H1 (cell line): ENCODE results near the gene RIPK4. TPM values are rescaled to one million over a fixed set of nuclear protein-coding genes. Genes with fewer than 3 reads are reported as not detected.

Experiments
- CTCF ChIA-PET: fragments of 300-600 bp; sonication (Branson Sonifier 250); formaldehyde crosslinking; loops from one replicate; lab custom pipeline; 2021; ENCODE audit not compliant: partially characterized antibody; lab: Charles Lee
- POLR2A ChIA-PET: fragments of 300-600 bp; sonication (Branson Sonifier 250); formaldehyde crosslinking; loops from one replicate; lab custom pipeline; 2021; ENCODE audit warnings: inconsistent platforms; ENCODE audit not compliant: partially characterized antibody; lab: Charles Lee
- DNase-seq, 2 experiments: peaks; one replicate each; pipeline versions ENCODE4 v3.0.0 to v3.0.0-alpha.2; 2010 to 2022; ENCODE audit warnings: low spot score in 2 of 2, low read depth in 1 of 2, mixed read lengths in 1 of 2
- FAIRE-seq: peaks from 2 replicates; lab custom pipeline; 2011; peaks lifted over from hg19 to GRCh38; lab: Jason Lieb, UNC
- H2AFZ ChIP-seq: 2 replicates; pipeline ENCODE4 v1.8.1; 2012; ENCODE audit warnings: low read length, inconsistent platforms
- H2AK5ac ChIP-seq: 2 replicates; pipeline ENCODE4 v1.6.1; 2013; ENCODE audit warnings: low read depth, low read length
- H2BK120ac ChIP-seq: replicated peaks from 2 replicates; pipeline ENCODE3; 2013; ENCODE audit warnings: low read depth, low read length, inconsistent platforms
- H2BK12ac ChIP-seq: 2 replicates; pipeline ENCODE4 v1.6.1; 2013; ENCODE audit warnings: low read depth, low read length
- H2BK15ac ChIP-seq: 2 replicates; pipeline ENCODE4 v1.6.1; 2013; ENCODE audit warnings: low read length
- H2BK20ac ChIP-seq: 2 replicates; pipeline ENCODE4 v1.6.1; 2013; ENCODE audit warnings: low read length
- H2BK5ac ChIP-seq: 2 replicates; pipeline ENCODE4 v1.6.1; 2013; ENCODE audit warnings: low read depth, low read length
- H3K14ac ChIP-seq: 2 replicates; pipeline ENCODE4 v1.6.1; 2013; ENCODE audit warnings: inconsistent platforms; ENCODE audit not compliant: insufficient read length
- H3K18ac ChIP-seq: 2 replicates; pipeline ENCODE4 v1.6.1; 2013; ENCODE audit warnings: low read length; ENCODE audit errors: extremely low read depth
- H3K23ac ChIP-seq: 2 replicates; pipeline ENCODE4 v1.6.1; 2013; ENCODE audit warnings: inconsistent platforms; ENCODE audit not compliant: insufficient read length
- H3K23me2 ChIP-seq: 2 replicates; pipeline ENCODE4 v1.6.1; 2013; ENCODE audit warnings: low read depth, low read length
- H3K27ac ChIP-seq: 2 replicates; pipeline ENCODE4 v1.6.1; 2011; ENCODE audit warnings: low read depth, low read length, inconsistent platforms
- H3K27me3 ChIP-seq, 4 experiments: replicated peaks in 1 of 4; 1 replicate in 1 of 4; 2 replicates in 3 of 4; pipeline versions ENCODE4 v1.6.1 to v1.8.1; 2011 to 2013; ENCODE audit warnings: low read length in 3 of 4, mild to moderate bottlenecking in 3 of 4, inconsistent platforms in 2 of 4, mixed read lengths in 2 of 4, moderate library complexity in 1 of 4; ENCODE audit not compliant: control insufficient read depth in 3 of 4, insufficient read depth in 3 of 4; ENCODE audit errors: extremely low read depth in 1 of 4
- H3K36me3 ChIP-seq, 4 experiments: 2 replicates each; pipeline versions ENCODE4 v1.6.1 to v1.8.1; 2011 to 2013; ENCODE audit warnings: mild to moderate bottlenecking in 4 of 4, low read length in 3 of 4, moderate library complexity in 2 of 4, control low read depth in 1 of 4, inconsistent platforms in 1 of 4; ENCODE audit not compliant: insufficient read depth in 4 of 4, control insufficient read depth in 2 of 4
- H3K4ac ChIP-seq: replicated peaks from 2 replicates; pipeline ENCODE3; 2013; ENCODE audit warnings: low read length, low read depth, mixed read lengths, inconsistent platforms; ENCODE audit not compliant: insufficient read length
- H3K4me1 ChIP-seq, 4 experiments: replicated peaks in 1 of 4; 1 replicate in 1 of 4; 2 replicates in 3 of 4; pipeline versions ENCODE4 v1.6.1 to v1.8.1; 2011 to 2013; ENCODE audit warnings: low read length in 3 of 4, inconsistent platforms in 2 of 4, mixed read lengths in 1 of 4; ENCODE audit not compliant: insufficient read depth in 4 of 4, control insufficient read depth in 3 of 4
- H3K4me2 ChIP-seq, 2 experiments: 2 replicates each; pipeline versions ENCODE4 v1.6.1 to v1.8.1; 2011 to 2013; ENCODE audit warnings: low read depth in 2 of 2, low read length in 2 of 2, control low read depth in 1 of 2, inconsistent platforms in 1 of 2, mild to moderate bottlenecking in 1 of 2; ENCODE audit not compliant: insufficient read depth in 1 of 2
- H3K4me3 ChIP-seq, 4 experiments: fragments of 200-600, 300-600 bp in 1 of 4; sonication (generic), shearing (Covaris generic), sonication (Bioruptor Twin) in 1 of 4; 2 replicates each; pipeline versions ENCODE4 v1.5.1 to v1.8.1; 2011 to 2016; ENCODE audit warnings: low read length in 4 of 4, low read depth in 3 of 4, control low read depth in 2 of 4, inconsistent platforms in 2 of 4, mild to moderate bottlenecking in 2 of 4, mixed read lengths in 1 of 4, moderate library complexity in 1 of 4; ENCODE audit not compliant: insufficient read depth in 2 of 4; ENCODE audit errors: extremely low read depth in 1 of 4
- H3K56ac ChIP-seq: replicated peaks from 2 replicates; pipeline ENCODE3; 2013; ENCODE audit warnings: low read depth, mild to moderate bottlenecking, mixed read lengths, low read length, inconsistent platforms; ENCODE audit not compliant: insufficient read length
- H3K79me1 ChIP-seq: 2 replicates; pipeline ENCODE4 v1.6.1; 2013; ENCODE audit warnings: low read depth, low read length, control low read depth
- H3K79me2 ChIP-seq, 2 experiments: 2 replicates each; pipeline versions ENCODE4 v1.6.1 to v1.8.1; 2012 to 2013; ENCODE audit warnings: low read length in 2 of 2, mild to moderate bottlenecking in 2 of 2, inconsistent platforms in 1 of 2; ENCODE audit not compliant: insufficient read depth in 2 of 2, control insufficient read depth in 1 of 2
- H3K9ac ChIP-seq, 4 experiments: replicated peaks in 1 of 4; 1 replicate in 1 of 4; 2 replicates in 3 of 4; pipeline versions ENCODE4 v1.6.1 to v1.8.1; 2011 to 2013; ENCODE audit warnings: low read depth in 3 of 4, low read length in 3 of 4, control low read depth in 2 of 4, mild to moderate bottlenecking in 2 of 4, moderate library complexity in 2 of 4, inconsistent platforms in 1 of 4; ENCODE audit errors: extremely low read depth in 1 of 4
- H3K9me3 ChIP-seq, 2 experiments: 2 replicates each; pipeline versions ENCODE4 v1.6.1 to v1.8.1; 2012 to 2013; ENCODE audit warnings: mild to moderate bottlenecking in 2 of 2, moderate library complexity in 2 of 2, control low read depth in 1 of 2, inconsistent platforms in 1 of 2, low read depth in 1 of 2, low read length in 1 of 2, mixed read lengths in 1 of 2; ENCODE audit not compliant: insufficient read depth in 2 of 2
- H4K20me1 ChIP-seq, 2 experiments: replicated peaks in 1 of 2; 2 replicates each; pipeline versions ENCODE3 to v1.8.1; 2011 to 2013; ENCODE audit warnings: inconsistent platforms in 2 of 2, low read length in 2 of 2, mild to moderate bottlenecking in 1 of 2; ENCODE audit not compliant: insufficient read depth in 2 of 2, control insufficient read depth in 1 of 2
- H4K5ac ChIP-seq: 2 replicates; pipeline ENCODE4 v1.6.1; 2013; ENCODE audit warnings: low read length, low read depth, mixed read lengths, inconsistent platforms; ENCODE audit not compliant: insufficient read length
- H4K8ac ChIP-seq: 2 replicates; pipeline ENCODE4 v1.8.0; 2013; ENCODE audit warnings: mild to moderate bottlenecking, moderate library complexity, low read length, inconsistent platforms; ENCODE audit not compliant: insufficient read depth; ENCODE audit errors: extremely low read depth
- H4K91ac ChIP-seq: replicated peaks from 2 replicates; pipeline ENCODE3; 2013; ENCODE audit warnings: low read length, mixed read lengths, inconsistent platforms; ENCODE audit not compliant: insufficient read length
- BCL11A ChIP-seq, 2 experiments: IDR thresholded peaks; one replicate each; pipeline ENCODE4 v1.6.1; 2011; ENCODE audit warnings: low read depth in 2 of 2, low read length in 2 of 2, mild to moderate bottlenecking in 2 of 2
- CHD2 ChIP-seq: IDR thresholded peaks from 2 replicates; pipeline ENCODE4 v1.6.1; 2012; ENCODE audit warnings: low read length, improper control_type of control experiment
- CTBP2 ChIP-seq: IDR thresholded peaks from 2 replicates; pipeline ENCODE4 v1.7.0; 2011; ENCODE audit warnings: borderline replicate concordance, mild to moderate bottlenecking, moderate library complexity, mixed read lengths, low read length; ENCODE audit not compliant: insufficient read depth, insufficient read length
- HDAC6 ChIP-seq: IDR thresholded peaks from one replicate; pipeline ENCODE4 v1.7.1; 2012; ENCODE audit warnings: low read depth, mild to moderate bottlenecking, inconsistent platforms, low read length, moderate library complexity
- KDM1A ChIP-seq: fragments of 200-600, 300-600 bp; sonication (generic); IDR thresholded peaks from 2 replicates; pipeline ENCODE4 v1.7.1; 2016; ENCODE audit warnings: mild to moderate bottlenecking, low read length, borderline replicate concordance
- NRF1 ChIP-seq: IDR thresholded peaks from 2 replicates; pipeline ENCODE4 v1.6.1; 2011; ENCODE audit warnings: mild to moderate bottlenecking, low read depth, low read length, improper control_type of control experiment
- RAD21 ChIP-seq, 2 experiments: IDR thresholded peaks in 1 of 2; conservative IDR thresholded peaks in 1 of 2; 2 replicates each; pipeline ENCODE4 v1.6.1; 2011; ENCODE audit warnings: low read depth in 2 of 2, low read length in 2 of 2, improper control_type of control experiment in 1 of 2, inconsistent platforms in 1 of 2, mild to moderate bottlenecking in 1 of 2, moderate library complexity in 1 of 2
- RBBP5 ChIP-seq: IDR thresholded peaks from 2 replicates; pipeline ENCODE4 v1.7.1; 2012; ENCODE audit warnings: low read depth, mild to moderate bottlenecking, inconsistent platforms, low read length, moderate library complexity, borderline replicate concordance
- SAP30 ChIP-seq: fragments of 300-600 bp; sonication (generic); IDR thresholded peaks from 2 replicates; pipeline ENCODE4 v1.7.1; 2012; ENCODE audit warnings: low read length, moderate library complexity, mild to moderate bottlenecking, inconsistent platforms; ENCODE audit not compliant: insufficient read depth, insufficient replicate concordance
- SP1 ChIP-seq: IDR thresholded peaks from 2 replicates; pipeline ENCODE4 v1.6.1; 2011; ENCODE audit warnings: low read depth, low read length
- YY1 ChIP-seq: IDR thresholded peaks from 2 replicates; pipeline ENCODE4 v1.6.1; 2011; ENCODE audit warnings: low read depth, mild to moderate bottlenecking, low read length
- ZNF274 ChIP-seq: IDR thresholded peaks from 2 replicates; pipeline ENCODE4 v1.7.0; 2012; ENCODE audit warnings: low read length, borderline replicate concordance; ENCODE audit errors: extremely low read depth
- WGBS, 2 experiments: shearing (Covaris generic) in 1 of 2; methylation state at CpG; one replicate each; pipeline versions ENCODE4 v1.1.6 to v1.1.7; 2013 to 2015; ENCODE audit warnings: low lambda C conversion rate in 2 of 2, mixed read lengths in 2 of 2, inconsistent platforms in 1 of 2, low coverage in 1 of 2, missing lambda C conversion rate in 1 of 2; ENCODE audit not compliant: insufficient replicate concordance in 2 of 2, insufficient coverage in 1 of 2, insufficient read length in 1 of 2; ENCODE audit errors: extremely low coverage in 1 of 2, missing lambda C conversion rate in 1 of 2; 5-methylcytosine and 5-hydroxymethylcytosine counted together
- polyA plus RNA-seq, 7 experiments: library from polyadenylated mRNA; depleted of rRNA in 3 of 7; stranded (reverse) in 5 of 7; unstranded in 2 of 7; fragments of >200 nt in 5 of 7; fragments of 200-250 nt in 2 of 7; gene quantifications; 1 replicate in 5 of 7; 2 replicates in 1 of 7; 4 replicates in 1 of 7; pipeline versions ENCODE4 v1.2.1 to v1.2.3, GENCODE V29; 2011 to 2013; ENCODE audit warnings: missing spikeins in 2 of 7, mixed read lengths in 2 of 7
- total RNA-seq: library from RNA; stranded (reverse); fragmentation: NEBNext Ultra II Directional; extraction: Animal tissue kit (Norgen Biotek cat#: 25700); gene quantifications from 2 replicates; pipeline ENCODE4 v1.2.1, GENCODE V29; 2021

RIPK4 gene
- total and polyA plus RNA-seq, 2 of the 8 experiments (the other 6 are each of a cell fraction or from before 2014, with no cell fraction given): 2.7 to 5.6 TPM

DNA sequence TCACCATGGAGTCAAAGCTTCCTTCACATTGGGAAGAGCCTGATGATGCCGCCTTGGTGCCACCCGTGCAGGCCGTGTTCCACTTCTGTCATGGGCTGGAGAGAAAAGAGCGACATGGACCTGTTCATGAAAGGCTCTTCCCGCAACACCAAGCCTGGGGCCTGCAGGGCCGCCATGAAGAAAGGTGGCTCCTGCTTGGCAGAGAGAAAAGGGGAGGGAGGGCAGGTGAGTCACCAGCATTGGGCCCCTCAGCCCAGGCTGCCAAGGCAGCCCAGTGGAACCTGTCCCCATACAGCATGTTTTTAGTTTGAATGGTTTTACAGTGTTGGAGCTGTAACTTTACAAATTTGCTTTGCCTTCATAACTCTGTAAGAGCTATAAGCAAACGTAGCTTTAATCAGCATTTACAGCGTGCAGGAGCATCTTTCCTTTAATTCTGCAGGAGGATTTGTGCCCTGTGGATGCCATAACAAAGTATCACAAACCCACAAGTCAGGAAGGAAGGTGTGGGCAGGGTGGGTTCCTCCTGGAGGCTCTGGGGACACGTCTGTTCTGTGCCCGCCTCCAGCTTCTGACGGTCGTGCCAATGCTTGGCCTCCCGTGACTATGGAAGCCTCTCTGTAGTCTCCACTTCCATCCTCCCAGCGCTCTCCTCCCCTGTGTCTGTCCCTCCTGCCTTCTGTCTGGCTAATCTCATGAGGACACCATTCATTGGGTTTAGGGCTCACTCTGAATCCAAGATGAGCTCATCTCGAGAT lies 49.1 kb downstream of the RIPK4 start:
- Histone ChIP-seq H4K5ac (no peak overlapping the region), H3K36me3 (no peaks in the 10 kb centered on the region), H3K14ac (no peak overlapping the region), H2BK120ac (no peak overlapping the region), H3K4me2 (no peak overlapping the region), H3K79me2 (no peaks in the 10 kb centered on the region), H3K23me2 (no peaks in the 10 kb centered on the region), H3K79me1 (no peaks in the 10 kb centered on the region), H3K4me3 (no peak overlapping the region), H2AK5ac (no peak overlapping the region), H2AFZ (no peak overlapping the region), H2BK20ac (no peak overlapping the region), H3K18ac (no peak overlapping the region), H4K8ac (no peak overlapping the region), H2BK15ac (no peak overlapping the region), H3K23ac (no peak overlapping the region), H4K20me1 (no peaks in the 10 kb centered on the region), H3K4ac (no peak overlapping the region), H3K4me1 (peaks cover 0 to 14% (median 9%) of the 10 kb centered on the region in 4 experiments; a peak in 5 of 7 replicates), H2BK5ac (no peak overlapping the region), H3K56ac (no peak overlapping the region), H2BK12ac (no peak overlapping the region), H4K91ac (no peak overlapping the region), H3K27me3 (peaks cover 0 to 3% (median 0%) of the 10 kb centered on the region in 4 experiments; a peak in 2 of 7 replicates), H3K9ac (no peak overlapping the region), H3K9me3 (no peaks in the 10 kb centered on the region), H3K27ac (no peak overlapping the region)
- CTCF ChIA-PET: interaction anchor here (0.9 to 1.4 kb wide), 4 partner anchors 10 to 141 kb away, joined by 3 to 5 read pairs (median 3); no protein-coding TSS in a partner anchor
- FAIRE-seq: no peak
- DNase-seq: no peak
- 94% methylated on average over 14 of the region's 15 CpGs; no CpG with 5 or more reads in 1 of the 2 experiments for WGBS, 2 experiments
- POLR2A ChIA-PET: no interaction called here
- no peak for TF ChIP-seq ZNF274
- TF ChIP-seq SP1: no peak
- TF ChIP-seq HDAC6: no peak
- TF ChIP-seq RAD21 (IDR thresholded peaks at IDR 0.05 in 1 of 2, conservative IDR thresholded peaks at IDR 0.05 in 1 of 2; ENCODE audit: low read depth in 2 of 2, low read length in 2 of 2): no peak
- TF ChIP-seq KDM1A: no peak
- TF ChIP-seq CTBP2: no peak
- no peak for TF ChIP-seq NRF1
- no peak for TF ChIP-seq SAP30
- TF ChIP-seq YY1: no peak
- no peak for TF ChIP-seq BCL11A (IDR thresholded peaks at IDR 0.05; ENCODE audit: low read depth in 2 of 2, low read length in 2 of 2)
- no peak for TF ChIP-seq RBBP5
- no peak for TF ChIP-seq CHD2
